Glomerular endothelial cell (primary cell): ENCODE data around the gene PUM1. TPM values are rescaled to one million over a fixed set of nuclear protein-coding genes. Genes with fewer than 3 reads are reported as not detected.

Source experiments
- DNase-seq: peaks from one replicate; pipeline ENCODE4 v3.0.0-alpha.2; 2011; ENCODE audit warnings: low read depth, low spot score; ENCODE audit errors: extremely low read depth
- total RNA-seq: library from RNA; depleted of rRNA; stranded (reverse); fragments of >200 nt; gene quantifications from 2 replicates; pipeline ENCODE4 v1.2.3, GENCODE V29; 2015

Gene PUM1
- total RNA-seq, 1 donor from 2014 or later: 74.7 TPM

DNA sequence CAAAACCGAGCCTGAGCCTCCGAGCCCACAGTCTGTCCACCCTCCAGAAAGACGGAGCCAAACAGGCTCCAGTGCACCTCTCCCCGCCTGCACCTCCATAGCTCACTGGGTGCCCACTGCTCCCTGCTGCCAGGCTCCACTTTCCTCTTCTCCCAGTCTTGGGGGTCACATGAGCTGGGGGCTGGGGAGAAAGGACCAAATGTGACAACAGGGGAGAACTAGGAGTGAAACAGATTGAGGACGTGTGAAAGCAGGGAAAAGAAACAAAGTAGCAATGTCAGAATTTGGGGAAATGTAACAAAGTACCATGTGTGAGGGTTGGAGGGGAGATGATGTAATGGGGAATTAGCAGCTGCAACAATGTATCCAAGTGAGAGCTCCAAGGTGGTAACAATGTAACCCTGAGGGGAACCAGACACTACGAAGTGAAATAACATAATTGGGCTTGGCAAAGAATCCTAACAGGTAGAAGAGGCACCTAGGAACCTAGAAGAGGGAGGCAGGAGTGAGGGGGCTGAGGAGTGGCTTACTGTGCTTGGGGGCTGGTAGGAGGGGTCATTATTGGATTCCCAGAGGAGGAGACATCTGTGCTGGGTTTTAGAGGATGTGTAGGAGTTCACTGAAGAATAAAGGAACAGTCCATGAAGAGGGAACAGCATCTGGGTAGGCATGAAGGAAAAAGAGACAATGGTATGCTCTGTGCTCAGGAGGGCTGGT lies 169.4 kb downstream of the PUM1 start:
- DNase-seq: no peak

DNA sequence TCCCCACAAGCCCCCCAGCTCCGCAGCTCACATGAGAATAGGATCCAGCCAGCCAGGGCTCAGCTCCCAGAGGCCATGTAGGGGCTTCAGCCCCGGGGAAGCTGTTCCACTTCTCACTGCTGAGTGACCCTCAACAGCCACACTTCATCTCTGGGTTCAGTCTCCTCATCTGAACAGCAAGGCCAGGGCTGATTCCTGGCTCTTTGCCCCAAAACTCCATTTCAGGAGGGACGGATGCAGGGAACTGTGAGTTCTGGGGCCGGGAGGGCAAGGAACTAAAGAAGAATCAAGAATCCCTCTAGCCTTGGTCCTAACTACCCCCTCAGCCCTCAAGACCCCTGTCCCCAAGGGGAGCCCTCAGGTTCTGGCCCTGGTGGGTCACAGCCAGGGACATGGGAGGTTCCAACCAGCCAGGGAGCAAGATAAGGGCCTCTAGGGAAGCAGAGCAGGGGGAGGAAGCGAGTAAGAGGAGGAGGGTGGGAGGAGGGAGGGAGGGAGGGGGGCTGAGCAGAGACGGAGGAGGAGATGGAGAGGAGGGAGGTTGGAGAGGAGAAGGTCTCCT lies 170.1 kb downstream of the PUM1 start:
- no peak for DNase-seq

DNA sequence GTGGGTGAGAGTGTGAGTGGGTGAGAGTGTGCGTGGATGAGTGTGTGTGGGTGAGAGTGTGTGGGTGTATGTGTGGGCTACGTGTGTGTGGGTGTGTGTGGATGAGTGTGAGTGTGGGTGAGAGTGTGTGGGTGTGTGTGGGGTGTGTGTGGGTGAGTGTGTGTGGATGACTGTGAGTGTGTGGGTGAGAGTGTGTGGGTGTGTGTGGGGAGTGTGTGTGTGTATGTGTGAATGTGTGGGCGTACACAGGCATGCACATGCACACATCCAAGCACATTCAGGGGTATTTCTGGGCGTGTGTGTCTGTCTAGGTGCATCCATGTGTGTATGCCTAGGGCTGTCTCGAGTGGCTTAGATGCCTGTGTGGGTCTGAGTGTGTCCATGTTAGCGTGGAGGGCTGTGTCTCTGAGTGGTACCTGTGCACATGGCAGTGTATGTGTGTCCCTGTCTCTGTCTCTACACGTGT lies 171.0 kb downstream of the PUM1 start:
- DNase-seq: no peak

DNA sequence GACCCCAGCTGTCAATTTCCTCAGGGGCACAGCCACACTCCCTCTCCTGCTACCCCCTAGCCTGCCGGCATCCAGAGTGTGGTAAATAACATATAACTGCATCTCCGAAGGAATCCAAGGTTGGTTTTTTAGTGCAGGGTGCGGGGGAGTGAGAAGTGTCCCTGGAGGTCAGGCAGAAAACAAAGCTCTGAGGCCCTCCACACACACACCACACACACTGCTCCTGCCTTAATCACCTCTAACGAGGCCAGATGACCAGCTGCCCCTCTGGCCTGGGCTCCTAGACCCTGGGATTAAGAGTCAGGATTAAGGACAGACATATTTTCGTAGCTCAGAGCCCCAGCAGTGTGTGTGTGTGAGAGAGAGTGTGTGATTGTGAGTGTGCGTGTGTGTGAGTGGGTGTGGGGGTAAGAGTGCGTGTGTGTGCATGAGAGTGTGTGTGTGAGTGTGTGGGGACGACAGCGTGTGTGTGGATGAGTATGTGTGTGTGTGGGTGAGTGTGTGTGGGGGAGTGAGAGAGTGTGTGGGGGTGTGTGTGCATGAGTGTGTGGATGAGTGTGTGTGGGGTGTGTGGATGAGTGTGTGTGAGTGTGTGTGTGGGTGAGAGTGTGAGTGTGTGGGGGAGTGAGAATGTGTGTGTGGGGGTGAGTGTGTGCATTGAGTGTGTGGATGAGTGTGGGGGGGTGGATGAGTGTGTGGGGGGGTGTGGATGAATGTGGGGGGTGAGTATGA lies 171.6 kb downstream of the PUM1 start:
- DNase-seq: no peak

DNA sequence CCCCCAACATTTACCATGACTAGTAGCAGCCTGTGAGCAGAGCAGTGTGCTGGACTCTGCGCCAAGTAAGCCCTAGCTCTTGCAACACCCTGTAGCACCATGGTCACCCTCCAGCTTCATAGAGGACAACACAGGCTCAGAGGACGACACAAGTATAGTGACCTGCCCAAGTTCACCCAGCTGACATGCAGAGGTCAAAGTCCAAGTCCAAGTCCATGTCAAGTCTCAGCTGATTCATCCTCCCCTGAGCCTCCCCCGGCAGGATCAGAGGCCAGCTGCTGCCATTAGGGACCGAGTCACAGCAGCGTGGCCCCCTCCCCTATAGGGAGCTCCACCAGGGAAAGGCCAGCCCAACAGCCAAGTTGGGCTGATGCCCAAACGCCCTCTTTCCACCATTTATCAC lies 172.8 kb downstream of the PUM1 start:
- DNase-seq: no peak

DNA sequence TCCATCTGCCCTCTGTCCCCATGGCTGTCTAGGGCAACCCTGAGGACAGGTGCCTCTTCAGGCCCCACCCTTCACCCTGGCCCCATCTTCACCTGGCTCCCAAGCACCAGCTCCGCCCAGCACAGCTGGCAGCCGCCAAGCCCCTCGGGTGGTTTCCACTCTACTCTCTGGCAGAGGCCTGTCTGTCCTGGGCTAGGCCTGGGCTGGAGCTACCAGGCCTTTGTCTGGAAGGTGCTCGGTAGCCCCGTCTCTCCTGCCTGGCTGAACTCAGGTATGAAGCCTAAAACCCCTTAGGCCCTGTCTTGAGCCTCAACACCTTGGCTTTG lies 174.3 kb downstream of the PUM1 start:
- DNase-seq: no peak

DNA sequence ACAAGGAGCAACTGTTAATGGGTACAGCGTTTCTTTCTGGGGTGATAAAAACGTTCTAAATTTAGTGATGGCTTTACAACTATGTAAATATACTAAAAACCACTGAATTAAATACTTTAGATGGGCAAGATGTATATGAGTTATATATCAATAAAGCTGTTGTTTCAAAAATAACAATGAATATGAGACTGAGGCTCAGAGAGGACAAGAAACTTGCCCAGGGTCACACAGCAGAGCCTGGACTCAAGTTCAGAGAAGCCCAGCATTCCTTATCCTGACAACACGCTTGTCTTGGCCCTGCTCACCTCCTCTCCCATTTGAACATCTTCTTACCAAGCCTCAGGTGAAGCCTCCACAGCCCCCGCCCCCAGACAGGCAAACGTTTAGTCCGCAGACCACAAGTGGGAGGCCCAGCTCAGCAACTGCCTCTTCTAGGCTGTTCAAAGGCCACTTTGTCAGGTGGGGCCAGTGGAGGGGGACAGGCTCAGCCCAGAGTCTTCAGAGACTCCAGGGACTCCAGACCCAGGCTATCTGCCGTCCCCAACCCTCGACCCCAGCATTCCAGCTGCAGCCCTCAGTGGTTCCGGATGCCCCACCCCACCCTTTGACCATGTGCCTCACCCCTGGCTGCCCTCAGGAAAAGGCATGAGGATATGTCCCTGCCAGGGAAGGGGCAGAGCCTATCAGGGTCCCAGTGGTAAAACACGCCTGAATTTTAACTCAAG lies 174.9 kb downstream of the PUM1 start:
- no peak for DNase-seq

DNA sequence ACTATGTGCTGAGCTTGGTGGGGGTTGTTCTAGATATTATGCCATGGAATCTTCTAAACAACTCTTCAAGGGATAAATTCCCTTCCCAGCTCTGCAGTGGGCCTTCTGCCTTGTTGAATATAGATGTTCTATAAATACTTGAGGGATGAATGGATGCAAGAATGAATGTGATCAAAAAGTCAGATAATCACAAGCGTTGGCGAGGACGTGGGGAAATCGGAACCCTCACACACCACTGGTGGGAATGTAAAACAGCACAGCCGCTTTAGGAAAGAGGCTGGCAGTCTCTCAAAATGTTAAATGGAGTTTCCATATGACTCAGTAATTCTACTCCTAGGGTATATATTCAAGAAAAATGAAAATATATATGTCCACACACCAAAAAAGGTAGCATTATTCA lies 176.0 kb downstream of the PUM1 start:
- no peak for DNase-seq

DNA sequence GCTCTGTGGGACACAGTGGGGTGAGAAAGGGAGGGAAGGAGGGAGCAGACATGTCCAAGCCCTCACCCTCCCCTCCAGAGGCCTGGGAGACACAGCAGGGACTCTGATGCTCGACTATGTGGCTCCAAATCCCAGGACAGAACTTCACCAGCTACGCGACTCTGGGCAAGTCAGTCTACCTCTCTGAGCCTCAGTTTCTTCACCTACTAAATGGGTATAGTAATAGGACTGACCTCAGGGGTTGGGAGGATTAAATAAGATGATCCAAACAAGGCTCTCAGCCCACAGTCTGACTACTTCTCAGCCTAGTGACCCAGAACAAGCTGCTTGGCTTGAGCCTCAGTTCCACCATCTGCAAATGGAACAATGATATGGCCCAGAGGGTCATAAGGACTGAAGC lies 176.5 kb downstream of the PUM1 start:
- DNase-seq: no peak

DNA sequence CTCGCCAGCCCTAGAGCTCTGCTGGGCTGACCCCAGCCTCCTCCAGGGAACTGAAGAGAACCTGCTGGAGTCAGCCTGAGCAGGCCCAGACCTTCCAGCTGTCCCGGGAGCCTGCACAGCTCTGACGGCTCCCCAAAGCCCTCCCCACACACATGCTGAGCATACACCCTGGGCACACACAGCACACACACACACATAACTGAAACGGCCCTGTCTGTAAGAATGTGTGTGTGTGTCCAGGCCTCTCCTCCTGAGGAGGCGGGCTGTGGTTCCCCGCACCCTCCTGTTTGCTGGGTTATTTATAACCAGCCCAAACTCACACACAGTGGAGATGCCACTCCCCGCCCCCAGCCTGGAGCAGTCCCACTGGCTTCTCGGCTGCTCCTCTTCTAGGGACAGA lies 177.1 kb downstream of the PUM1 start:
- DNase-seq: no peak

DNA sequence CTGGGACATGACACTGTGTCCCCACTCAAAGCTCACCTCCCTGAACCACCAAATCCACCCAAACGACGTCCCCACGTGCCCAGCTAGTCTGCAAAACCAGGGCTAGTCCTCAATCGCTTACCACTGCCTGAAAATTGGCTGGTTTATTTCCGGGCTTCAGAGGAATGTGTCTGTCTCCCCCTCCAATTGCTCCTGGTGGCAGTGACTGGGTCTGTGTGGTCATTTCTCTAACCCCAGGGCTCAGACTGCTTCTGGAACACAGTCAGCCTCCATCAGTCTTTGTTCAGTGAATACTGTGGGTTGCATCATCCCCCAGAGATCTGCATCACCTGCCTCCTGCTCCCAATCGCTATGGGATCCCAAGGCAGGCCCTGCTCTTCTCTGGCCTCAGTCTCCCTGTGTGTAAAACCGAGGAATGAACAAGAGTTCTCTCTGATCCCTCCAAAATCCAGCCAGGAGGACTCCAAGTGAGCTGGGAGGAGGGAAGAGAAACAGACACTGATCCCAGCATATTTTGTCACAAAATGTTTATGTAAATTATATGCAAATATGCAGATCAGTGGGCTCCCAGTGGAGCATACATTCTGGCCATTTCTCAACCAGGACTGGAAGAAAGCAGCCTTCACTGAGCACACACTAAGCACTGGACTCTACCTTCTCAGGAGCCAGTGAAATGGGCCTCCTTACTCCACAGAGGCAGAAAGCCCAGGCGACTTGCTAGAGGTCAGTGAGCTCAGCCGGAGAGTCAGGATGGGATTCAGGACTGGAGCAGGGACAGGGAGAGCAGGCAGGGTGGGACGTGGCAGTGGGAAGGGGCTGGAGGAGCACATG lies 177.8 kb downstream of the PUM1 start:
- no peak for DNase-seq

DNA sequence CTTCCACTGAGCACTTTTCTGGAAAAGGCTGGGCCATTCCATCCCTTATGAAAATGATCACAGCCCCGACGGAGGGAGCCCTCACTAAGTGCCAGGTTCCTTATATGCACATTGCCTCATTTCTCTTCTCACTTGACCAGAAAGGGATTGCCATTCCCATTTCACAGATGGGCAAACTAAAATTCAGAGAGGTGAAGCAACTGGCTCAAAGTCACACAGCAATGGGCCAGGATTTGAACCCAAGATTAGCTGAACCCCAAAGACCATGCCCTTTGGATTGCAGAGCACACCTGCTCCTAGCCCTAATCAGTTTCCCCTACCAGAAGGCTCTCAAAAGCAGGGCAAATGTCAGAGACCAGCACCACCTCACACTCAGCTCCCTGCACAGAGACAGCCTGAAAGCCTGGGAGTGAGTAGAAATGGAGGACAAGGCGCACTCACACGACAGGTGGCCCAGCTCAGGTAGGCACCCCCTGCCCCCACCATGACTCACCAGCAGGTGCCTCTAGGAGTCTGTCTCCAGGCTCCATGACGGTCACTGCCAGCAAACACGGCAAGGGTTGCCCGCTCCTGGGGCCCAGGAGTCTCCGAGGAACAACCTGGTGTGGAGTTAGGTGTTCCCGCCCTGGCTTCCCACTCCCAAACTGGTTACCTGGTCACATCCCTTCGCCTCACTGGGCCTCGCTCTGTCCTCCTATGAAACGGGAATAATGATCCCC lies 178.6 kb downstream of the PUM1 start:
- DNase-seq: no peak

DNA sequence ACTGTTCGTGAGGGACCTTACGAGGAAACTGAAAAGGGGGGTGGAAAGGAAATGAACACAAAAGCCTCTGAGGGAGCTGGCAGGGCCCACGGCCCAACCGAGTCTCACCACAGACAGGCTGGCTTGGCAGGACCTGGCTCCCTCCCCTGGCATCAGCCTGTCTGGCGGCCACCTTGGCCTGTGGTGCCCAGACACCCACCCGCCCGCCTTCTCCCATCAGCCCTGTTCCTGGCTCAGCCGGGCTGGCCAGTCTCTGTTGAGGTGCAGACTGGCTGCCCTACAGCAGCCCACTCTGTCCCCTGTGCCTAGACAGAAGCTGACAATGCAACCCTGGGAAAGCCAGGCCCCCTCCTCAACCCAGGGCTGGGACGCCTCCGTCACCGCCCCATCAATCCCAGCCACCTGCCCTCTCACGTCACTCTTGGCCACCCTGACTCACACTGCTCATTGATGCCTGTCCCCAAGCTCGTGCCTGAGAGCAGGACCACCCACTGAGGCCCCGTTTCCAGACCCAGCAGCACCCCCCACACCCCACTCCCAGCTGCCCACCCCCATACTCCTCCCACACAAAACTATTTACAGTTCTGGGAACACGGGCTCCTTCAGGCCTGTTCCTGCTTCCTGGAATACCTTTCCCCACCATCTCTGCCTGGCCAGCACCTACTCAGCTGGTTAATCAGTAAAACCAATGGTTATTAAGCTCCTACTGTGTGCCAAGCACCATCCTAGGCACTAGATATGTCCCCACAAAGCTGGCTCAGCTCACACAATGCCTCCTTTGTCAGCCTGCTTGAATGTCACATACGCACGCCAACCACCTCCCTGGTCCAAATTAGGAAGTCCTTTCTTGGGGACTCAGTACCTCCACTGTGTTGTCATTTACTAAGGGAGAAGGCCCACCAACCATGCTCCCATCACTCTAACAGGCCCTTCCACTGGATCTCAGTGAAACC lies 179.7 kb downstream of the PUM1 start:
- DNase-seq: no peak

DNA sequence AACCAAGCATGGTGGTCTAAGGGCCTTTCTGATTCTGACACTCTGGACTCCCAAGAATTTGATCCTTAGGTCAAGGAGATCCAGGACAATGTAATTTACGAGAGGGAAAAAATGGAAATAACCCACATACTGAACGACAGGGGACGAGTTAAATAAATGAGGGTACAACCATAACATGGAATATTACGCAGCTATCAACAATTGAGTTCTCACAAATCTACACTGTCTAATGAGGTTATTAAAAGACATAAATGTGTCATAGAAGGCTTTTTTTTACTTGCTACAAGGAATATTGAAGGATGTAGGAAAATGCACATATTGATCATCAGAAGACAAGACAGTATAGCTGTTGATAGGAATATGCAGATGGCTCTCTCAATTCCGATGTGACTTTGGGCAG lies 180.8 kb downstream of the PUM1 start:
- no peak for DNase-seq

DNA sequence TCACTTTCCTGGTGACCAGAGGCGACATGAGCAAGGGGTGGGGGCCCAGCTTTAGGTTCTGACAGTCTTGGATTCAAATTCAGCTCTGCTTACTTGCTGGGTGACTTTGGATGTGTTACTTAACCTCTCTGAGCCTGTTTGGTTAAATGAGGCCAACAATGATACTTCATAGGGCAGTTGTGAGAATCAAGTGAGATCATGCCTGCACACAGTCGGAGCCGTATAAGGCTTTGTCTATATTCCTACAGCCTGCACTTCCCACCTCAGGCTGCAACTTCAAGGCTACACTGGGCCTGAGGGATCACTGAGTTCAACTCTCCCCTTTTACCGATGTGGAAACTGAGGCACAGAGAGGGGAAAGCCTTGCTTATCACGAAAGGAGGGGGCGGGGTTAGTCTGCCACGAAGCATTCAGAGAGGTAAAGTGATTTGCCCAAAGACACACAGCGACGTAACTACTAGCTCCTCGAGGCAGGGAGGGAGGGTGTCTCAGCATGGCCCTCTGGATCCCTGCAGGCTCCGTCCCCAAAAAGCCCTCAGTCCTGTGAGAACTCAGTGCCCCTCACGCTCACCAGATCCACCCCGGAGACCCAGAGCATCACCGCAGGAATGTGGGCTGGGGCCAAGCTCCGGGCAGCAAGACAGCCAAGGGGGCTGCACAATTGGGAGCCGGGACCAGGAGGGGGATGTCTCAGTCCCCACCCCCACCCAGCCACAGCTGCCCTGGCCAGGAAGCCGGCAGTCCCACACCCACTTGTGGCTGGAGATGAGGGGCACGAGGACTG lies 181.9 kb downstream of the PUM1 start:
- no peak for DNase-seq

DNA sequence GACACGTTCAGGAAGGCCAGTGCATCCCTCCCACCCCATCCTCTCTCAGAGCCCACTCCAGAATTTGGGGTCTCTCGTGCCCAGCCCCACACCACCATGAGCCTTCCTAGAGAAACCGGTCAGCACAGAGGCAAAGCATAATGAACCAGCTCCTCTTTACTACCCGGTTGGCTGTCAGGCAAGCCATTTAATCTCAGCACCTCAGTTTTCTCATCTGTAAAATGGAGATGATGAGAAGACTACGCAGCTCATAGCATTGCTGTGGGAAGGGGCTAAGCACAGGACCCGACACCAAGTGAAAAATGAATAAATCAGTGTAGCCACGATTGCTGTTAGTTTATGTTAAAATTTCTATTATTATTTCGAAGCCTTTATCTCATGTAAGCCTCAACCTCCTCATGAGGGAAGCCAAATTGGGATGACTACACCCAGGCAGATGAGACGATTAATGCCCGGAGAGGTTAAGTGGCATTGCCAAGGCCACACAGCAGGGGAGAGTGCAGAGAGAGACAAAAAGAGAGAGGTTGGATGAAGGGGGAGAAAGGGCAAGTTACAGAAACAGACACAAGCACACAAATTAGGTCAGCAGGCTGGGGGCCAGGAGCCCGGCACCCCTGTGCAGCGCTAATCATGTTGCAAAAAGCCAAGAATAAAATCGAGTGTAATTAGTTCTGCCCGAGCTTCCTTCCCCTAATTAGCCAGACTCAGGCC lies 182.7 kb downstream of the PUM1 start:
- no peak for DNase-seq
